Stimulated activated CD4-positive, alpha-beta T cell treated with anti-CD3 and anti-CD28 coated beads, TNF-alpha, amount 100 ng/mL, for 24 hours (primary cell): ENCODE data around the gene ADAMTSL5.
"Not testable (repeated sequence)": the region's sequence is repeated elsewhere in the genome, so short reads cannot be mapped to it uniquely, and the experiment has no call there.

Source experiments
- DNase-seq, 3 experiments: peaks; one replicate each; pipeline ENCODE4 v3.0.0-alpha.2; 2020; ENCODE audit warnings: low read depth in 3 of 3

The ADAMTSL5 gene

GRCh38 chr19:1529430-1529816, 16.6 kb upstream of the ADAMTSL5 start:
- no peak for DNase-seq

GRCh38 chr19:1528596-1529429, 16.0 kb upstream of the ADAMTSL5 start:
- DNase-seq: no peak

- no peak for DNase-seq
These were observed 15.0 kb upstream of the ADAMTSL5 start for GRCh38 chr19:1527650-1528309.

GRCh38 chr19:1526979-1527649, 14.3 kb upstream of the ADAMTSL5 start:
- no peak for DNase-seq

GRCh38 chr19:1526066-1526778, 13.4 kb upstream of the ADAMTSL5 start:
- DNase-seq: no peak

GRCh38 chr19:1525343-1525742, 12.5 kb upstream of the ADAMTSL5 start:
- DNase-seq: no peak

- DNase-seq: no peak
These were observed 12.1 kb upstream of the ADAMTSL5 start for GRCh38 chr19:1524972-1525325.

GRCh38 chr19:1524287-1524971, 11.6 kb upstream of the ADAMTSL5 start:
- DNase-seq: no peak

GRCh38 chr19:1523412-1524286, 10.8 kb upstream of the ADAMTSL5 start, which contains the start of gene PLK5:
PLK5 (plus strand) TSS chr19:1524077; CDS start chr19:1526997, 2,920 bp downstream.
- no peak for DNase-seq

- no peak for DNase-seq
These were observed 10.0 kb upstream of the ADAMTSL5 start for GRCh38 chr19:1522838-1523237.

GRCh38 chr19:1522061-1522460, 9.2 kb upstream of the ADAMTSL5 start:
- no peak for DNase-seq

GRCh38 chr19:1521636-1522035, 8.8 kb upstream of the ADAMTSL5 start:
- DNase-seq: no peak

GRCh38 chr19:1520203-1520780, 7.5 kb upstream of the ADAMTSL5 start:
- DNase-seq: no peak

- not testable (repeated sequence) for DNase-seq
These were observed 7.0 kb upstream of the ADAMTSL5 start for GRCh38 chr19:1519802-1520201.

GRCh38 chr19:1518471-1518870, 5.7 kb upstream of the ADAMTSL5 start:
- no peak for DNase-seq

- no peak for DNase-seq
These were observed 3.6 kb upstream of the ADAMTSL5 start for GRCh38 chr19:1516395-1516753.

- no peak for DNase-seq
These were observed 2.3 kb upstream of the ADAMTSL5 start for GRCh38 chr19:1514986-1515721.

- DNase-seq: no peak
These were observed 1.5 kb upstream of the ADAMTSL5 start for GRCh38 chr19:1514295-1514661.

- DNase-seq: peak; percentile 33 to 69 (median 54)
These were observed 878 bp upstream of the ADAMTSL5 start for GRCh38 chr19:1513499-1514294.
